PC-3 (cell line): ENCODE data around the gene GALNT18. TPM values are rescaled to one million over a fixed set of nuclear protein-coding genes. Genes with fewer than 3 reads are reported as not detected.

Experiments
- ATAC-seq: fragments of 200-7000 bp; cut with Tn5 transposase; 2 replicates; pipeline ENCODE4 v1.9.1; 2020; ENCODE audit warnings: mild to moderate bottlenecking, moderate library complexity
- BruUV-seq: library from RNA; stranded (reverse); fragments of 400-500 nt; replicated peaks from 2 replicates; lab custom pipeline; 2021; lab: Mats Ljungman, UMichigan
- CTCF ChIA-PET: fragments of 300-600 bp; sonication (Branson Sonifier 250); formaldehyde crosslinking; loops from one replicate; lab custom pipeline; 2022; ENCODE audit warnings: antibody characterized with exemption; lab: Charles Lee
- POLR2A ChIA-PET: fragments of 300-600 bp; sonication (Branson Sonifier 250); formaldehyde crosslinking; loops from one replicate; lab custom pipeline; 2022; ENCODE audit warnings: antibody characterized with exemption; ENCODE audit not compliant: unreplicated experiment; lab: Charles Lee
- DNase-seq: peaks from one replicate; pipeline ENCODE4 v3.0.0-alpha.2; 2015
- H2AFZ ChIP-seq: fragments of 300-600 bp; sonication (generic); 2 replicates; pipeline ENCODE4 v1.6.0; 2016; ENCODE audit warnings: antibody characterized with exemption, low read length
- H3F3A ChIP-seq: fragments of 300-600 bp; sonication (generic); one replicate; pipeline ENCODE4 v1.6.0; 2017; ENCODE audit warnings: antibody characterized with exemption, low read length, control low read depth, mild to moderate bottlenecking; ENCODE audit not compliant: unreplicated experiment
- H3K27ac ChIP-seq: fragments of 300-600 bp; sonication (generic); 2 replicates; pipeline ENCODE4 v1.5.1; 2016; ENCODE audit warnings: mild to moderate bottlenecking, low read length
- H3K27me3 ChIP-seq: fragments of 300-600 bp; sonication (generic); 2 replicates; pipeline ENCODE4 v1.6.1; 2016; ENCODE audit warnings: low read length, mixed read lengths
- H3K36me3 ChIP-seq: fragments of 300-600 bp; sonication (generic); 2 replicates; pipeline ENCODE4 v1.6.1; 2016; ENCODE audit warnings: low read depth, mixed run types, low read length, mixed read lengths
- H3K4me1 ChIP-seq: fragments of 300-600 bp; sonication (generic); 2 replicates; pipeline ENCODE4 v1.5.1; 2016; ENCODE audit warnings: low read length; ENCODE audit not compliant: insufficient read depth
- H3K4me2 ChIP-seq: fragments of 300-600 bp; sonication (generic); 2 replicates; pipeline ENCODE4 v1.6.0; 2016; ENCODE audit warnings: low read length
- H3K4me3 ChIP-seq: fragments of 300-600 bp; sonication (generic); 2 replicates; pipeline ENCODE4 v1.5.1; 2016; ENCODE audit warnings: mild to moderate bottlenecking, low read length, mixed read lengths
- H3K79me2 ChIP-seq: fragments of 300-600 bp; sonication (generic); 2 replicates; pipeline ENCODE4 v1.6.1; 2017; ENCODE audit warnings: low read length, mixed read lengths
- H3K9ac ChIP-seq: fragments of 300-600 bp; sonication (generic); 2 replicates; pipeline ENCODE4 v1.6.0; 2016; ENCODE audit warnings: mild to moderate bottlenecking, low read length
- H3K9me2 ChIP-seq: fragments of 300-600 bp; sonication (generic); replicated peaks from 2 replicates; pipeline ENCODE4 v1.6.1; 2016; ENCODE audit warnings: mixed run types, low read length, mixed read lengths
- H3K9me3 ChIP-seq: fragments of 300-600 bp; sonication (generic); 2 replicates; pipeline ENCODE4 v1.6.1; 2016; ENCODE audit warnings: low read length, mixed read lengths
- H4K20me1 ChIP-seq: fragments of 300-600 bp; sonication (generic); 2 replicates; pipeline ENCODE4 v1.6.1; 2016; ENCODE audit warnings: low read length, mixed read lengths
- CTCF ChIP-seq: fragments of 300-600 bp; sonication (generic); conservative IDR thresholded peaks from 2 replicates; pipeline ENCODE4 v1.5.1; 2017; ENCODE audit warnings: antibody characterized with exemption, low read depth, mild to moderate bottlenecking, low read length
- EZH2 ChIP-seq: fragments of 300-600 bp; sonication (generic); IDR thresholded peaks from one replicate; pipeline ENCODE4 v1.6.1; 2017; ENCODE audit warnings: antibody characterized with exemption, mild to moderate bottlenecking, low read length; ENCODE audit not compliant: unreplicated experiment
- EZH2phosphoT487 ChIP-seq: fragments of 300-600 bp; sonication (generic); IDR thresholded peaks from 2 replicates; pipeline ENCODE4 v1.6.1; 2018; ENCODE audit warnings: mild to moderate bottlenecking, antibody characterized with exemption, low read length, borderline replicate concordance
- intact Hi-C: fragments of 100-400 bp; cut with micrococcal nuclease; formaldehyde crosslinking; loops from 2 replicates; pipeline ENCODE4 v1.9.0; 2023
- total RNA-seq: library from RNA; depleted of rRNA; stranded (reverse); fragments of >200 nt; gene quantifications from 2 replicates; pipeline ENCODE4 v1.2.3, GENCODE V29; 2014

Gene GALNT18
- total RNA-seq, 1 experiment from 2014 or later, result 34.5 TPM

- CTCF ChIA-PET, result interaction anchor here (0.6 kb wide), 1 partner anchor 1028 kb away, joined by 3 read pairs; no protein-coding TSS in a partner anchor
Observed at GRCh38 chr11:11422411-11423128, 199.2 kb downstream of the GALNT18 start.

GRCh38 chr11:11421509-11421908, 200.3 kb downstream of the GALNT18 start:
- Histone ChIP-seq H3K4me3 (no peak overlapping the region), H3K4me1 (peaks cover 30% of the 10 kb centered on the region), H3K9ac (no peak overlapping the region), H3K36me3 (no peaks in the 10 kb centered on the region), H3K79me2 (no peaks in the 10 kb centered on the region), H3K4me2 (no peak overlapping the region), H3F3A (no peaks in the 10 kb centered on the region), H3K27ac (no peak overlapping the region), H3K27me3 (no peaks in the 10 kb centered on the region), H3K9me2 (no peaks in the 10 kb centered on the region), H3K9me3 (no peaks in the 10 kb centered on the region), H2AFZ (no peak overlapping the region), H4K20me1 (no peaks in the 10 kb centered on the region)
- no TSS peak for BruUV-seq
- DNase-seq (no peak), ATAC-seq (no peak)
- POLR2A ChIA-PET, result no interaction called here
- CTCF ChIA-PET, result no interaction called here
- TF ChIP-seq EZH2phosphoT487 (no peak), EZH2 (no peak), CTCF (no peak)
- intact Hi-C loops, result no loop called here

More at GRCh38 chr11:11422411-11423128, 199.2 kb downstream of the GALNT18 start:
- Histone ChIP-seq H3K36me3 (no peaks in the 10 kb centered on the region), H3K79me2 (no peaks in the 10 kb centered on the region), H3K9me2 (no peaks in the 10 kb centered on the region), H3K27ac (no peak overlapping the region), H3K4me2 (no peak overlapping the region; the same call in 1 of the 2 replicates), H2AFZ (no peak overlapping the region), H4K20me1 (no peaks in the 10 kb centered on the region), H3K9me3 (no peaks in the 10 kb centered on the region), H3F3A (no peaks in the 10 kb centered on the region), H3K27me3 (no peaks in the 10 kb centered on the region), H3K4me1 (peaks cover 21% of the 10 kb centered on the region), H3K9ac (no peak overlapping the region), H3K4me3 (no peak overlapping the region)
- no TSS peak for BruUV-seq
- POLR2A ChIA-PET, result no interaction called here
- intact Hi-C loops, result no loop called here
- ATAC-seq (peak; percentile 48), DNase-seq (peak; percentile 38)
- TF ChIP-seq EZH2phosphoT487 (no peak), CTCF (no peak), EZH2 (no peak)

- intact Hi-C loops, result no loop called here
- Histone ChIP-seq H3K9me2 (no peaks in the 10 kb centered on the region), H3K27me3 (no peaks in the 10 kb centered on the region), H3F3A (no peaks in the 10 kb centered on the region), H3K36me3 (no peaks in the 10 kb centered on the region), H3K4me1 (peaks cover 31% of the 10 kb centered on the region), H2AFZ (no peak overlapping the region), H4K20me1 (no peaks in the 10 kb centered on the region), H3K9me3 (no peaks in the 10 kb centered on the region), H3K4me3 (no peak overlapping the region), H3K27ac (no peak overlapping the region), H3K4me2 (no peak overlapping the region), H3K9ac (no peak overlapping the region), H3K79me2 (no peaks in the 10 kb centered on the region)
- ChIA-PET POLR2A (interaction anchor here (0.6 kb wide), 1 partner anchor 55 kb away, joined by 3 read pairs; no protein-coding TSS in a partner anchor), CTCF (no interaction called here)
- no peak for ATAC-seq
- no peak for DNase-seq
- BruUV-seq, result no TSS peak
- TF ChIP-seq EZH2phosphoT487, result no peak
- TF ChIP-seq EZH2, result no peak
- no peak for TF ChIP-seq CTCF
Observed at GRCh38 chr11:11420899-11421285, 200.9 kb downstream of the GALNT18 start.
